K562 treated with DMSO at 1 percent for 12 hours (cell line): ENCODE data around the gene CCR9. TPM values are rescaled to one million over a fixed set of nuclear protein-coding genes. Genes with fewer than 3 reads are reported as not detected.

Experiments
- total RNA-seq: library from RNA; unstranded; fragments of 300-600 nt; gene quantifications from 2 replicates; pipeline ENCODE4 v1.2.3, GENCODE V29; 2022; ENCODE audit not compliant: insufficient read depth

Gene CCR9
- 0.74 TPM in 1 of 2 replicates, not detected in the other for total RNA-seq

GRCh38 chr3:45885979-45886705 lies at the start of gene CCR9:
CCR9 (plus strand) TSS chr3:45886543; CDS start chr3:45894934, 8,391 bp downstream.

GRCh38 chr3:45841757-45842491 lies 44.4 kb upstream of the CCR9 start, which contains the start of gene LZTFL1:
LZTFL1 (minus strand) TSS chr3:45842119; CDS start chr3:45841991, 128 bp downstream.

GRCh38 chr3:45943207-45943846 lies 57.0 kb downstream of the CCR9 start, which contains the start of gene CXCR6:
CXCR6 (plus strand) TSS chr3:45943464; CDS start chr3:45946482, 3,018 bp downstream.

Other genes with a start within 250 kb of the CCR9 start
- gene SACM1L, start 197.1 kb upstream of the CCR9 start, total RNA-seq, result 13.8 and 38.3 TPM in 2 replicates
- not detected in 2 replicates for gene SLC6A20, start 90.0 kb upstream of the CCR9 start, total RNA-seq
- 5.8 and 11.1 TPM in 2 replicates for gene LZTFL1, start 44.4 kb upstream of the CCR9 start, total RNA-seq
- gene CXCR6, start 56.9 kb downstream of the CCR9 start, total RNA-seq, result not detected in 2 replicates
- gene FYCO1, start 109.3 kb downstream of the CCR9 start, total RNA-seq, result 1.8 and 6.9 TPM in 2 replicates
- gene XCR1, start 140.9 kb downstream of the CCR9 start, total RNA-seq, result not detected in 2 replicates